ENCODE results near the gene EXOG. TPM values are rescaled to one million over a fixed set of nuclear protein-coding genes. Genes with fewer than 3 reads are reported as not detected.

EXOG gene
- total and polyA plus RNA-seq, 2 donors (not counting 1 experiment from before 2014, with no cell fraction given): 8.8 to 36.8 TPM

DNA sequence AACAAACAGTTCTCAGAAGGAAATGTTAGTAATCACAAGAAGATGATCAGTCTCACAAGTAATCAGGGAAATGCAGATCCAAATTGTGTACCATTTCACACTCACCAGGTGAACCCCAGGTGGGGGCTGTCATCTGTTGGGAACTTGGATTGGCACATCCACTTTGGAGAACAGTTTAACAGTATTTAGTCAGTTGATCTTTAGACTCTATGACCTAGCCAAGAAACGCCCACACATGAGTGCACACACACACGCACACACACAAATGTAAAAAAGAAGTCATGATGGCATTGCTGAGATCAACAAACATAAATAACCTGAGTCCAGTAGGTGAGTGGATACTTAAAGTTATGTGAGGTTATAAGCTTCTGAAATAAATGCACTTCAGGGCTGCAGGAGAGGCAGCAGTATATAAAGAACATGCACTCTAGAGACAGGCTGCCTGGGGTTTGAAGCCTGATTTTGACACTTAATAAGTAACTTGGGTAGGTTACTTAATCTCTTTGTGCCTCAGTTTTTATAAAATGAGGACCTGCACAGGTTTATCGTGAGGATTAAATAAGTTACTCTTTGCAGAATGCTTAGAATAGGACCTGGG is 24.8 kb upstream of the EXOG start:
- H3K27ac ChIP-seq (ENCODE audit: low read length in 2 of 2): no peak overlapping the region
- H3K36me3 ChIP-seq (replicated peaks in 1 of 2; ENCODE audit: control extremely low read depth in 1 of 2, control insufficient read depth in 1 of 2, extremely low read depth in 1 of 2, insufficient read depth in 2 of 2, low read length in 1 of 2): no peaks in the 10 kb centered on the region
- H3K4me1 ChIP-seq (ENCODE audit: control insufficient read depth in 2 of 2, insufficient read depth in 2 of 2, low read length in 2 of 2): no peaks in the 10 kb centered on the region
- intact Hi-C loops (cut with micrococcal nuclease): no loop called here
- no peaks in the 10 kb centered on the region for H3K27me3 ChIP-seq (replicated peaks in 1 of 4; ENCODE audit: control extremely low read depth in 1 of 4, control insufficient read depth in 3 of 4, insufficient read depth in 4 of 4, low read length in 3 of 4)
- Mint-ChIP-seq H3K4me3 (no peak overlapping the region), H3K27ac (no peak overlapping the region), H3K4me1 (no peaks in the 10 kb centered on the region), H3K27me3 (no peaks in the 10 kb centered on the region), H3K9me3 (ENCODE audit: insufficient read depth) (peaks cover 12% of the 10 kb centered on the region)
- peaks cover 0 to 15% (median 3%) of the 10 kb centered on the region in 3 donors for H3K9me3 ChIP-seq (ENCODE audit: control extremely low read depth in 1 of 3, control insufficient read depth in 2 of 3, insufficient read depth in 1 of 3, low read length in 2 of 3)
- H2AFZ ChIP-seq (ENCODE audit: insufficient read depth, low read depth, low read length, poor library complexity, severe bottlenecking): no peak overlapping the region
- ATAC-seq (ENCODE audit: low read depth) (no peak), DNase-seq (no peak)
- TF ChIP-seq, protein P1, sequence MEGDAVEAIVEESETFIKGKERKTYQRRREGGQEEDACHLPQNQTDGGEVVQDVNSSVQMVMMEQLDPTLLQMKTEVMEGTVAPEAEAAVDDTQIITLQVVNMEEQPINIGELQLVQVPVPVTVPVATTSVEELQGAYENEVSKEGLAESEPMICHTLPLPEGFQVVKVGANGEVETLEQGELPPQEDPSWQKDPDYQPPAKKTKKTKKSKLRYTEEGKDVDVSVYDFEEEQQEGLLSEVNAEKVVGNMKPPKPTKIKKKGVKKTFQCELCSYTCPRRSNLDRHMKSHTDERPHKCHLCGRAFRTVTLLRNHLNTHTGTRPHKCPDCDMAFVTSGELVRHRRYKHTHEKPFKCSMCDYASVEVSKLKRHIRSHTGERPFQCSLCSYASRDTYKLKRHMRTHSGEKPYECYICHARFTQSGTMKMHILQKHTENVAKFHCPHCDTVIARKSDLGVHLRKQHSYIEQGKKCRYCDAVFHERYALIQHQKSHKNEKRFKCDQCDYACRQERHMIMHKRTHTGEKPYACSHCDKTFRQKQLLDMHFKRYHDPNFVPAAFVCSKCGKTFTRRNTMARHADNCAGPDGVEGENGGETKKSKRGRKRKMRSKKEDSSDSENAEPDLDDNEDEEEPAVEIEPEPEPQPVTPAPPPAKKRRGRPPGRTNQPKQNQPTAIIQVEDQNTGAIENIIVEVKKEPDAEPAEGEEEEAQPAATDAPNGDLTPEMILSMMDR (IDR thresholded peaks at IDR 0.05): no peak
- no peak for TF ChIP-seq EZH2 (IDR thresholded peaks at IDR 0.05; ENCODE audit: borderline replicate concordance, insufficient read depth, low read depth, low read length, poor library complexity, severe bottlenecking)
- no peak overlapping the region for H3K4me3 ChIP-seq (ENCODE audit: control extremely low read depth in 1 of 5, extremely low read depth in 1 of 5, insufficient read depth in 1 of 5, low read depth in 2 of 5, low read length in 4 of 5)
- ChIA-PET CTCF (interaction anchor here (1.0 kb wide), 1 partner anchor 9 kb away, joined by 7 read pairs; no protein-coding TSS in a partner anchor), POLR2A (no interaction called here)
- H3K79me2 ChIP-seq (ENCODE audit: control insufficient read depth, insufficient read depth, low read length): no peaks in the 10 kb centered on the region
- WGBS (ENCODE audit: insufficient coverage): 100% methylated on average over 1 of the region's 3 CpGs
- no peak overlapping the region for H3K9ac ChIP-seq (ENCODE audit: low read length)
- no peak overlapping the region for H3K4me2 ChIP-seq (replicated peaks; ENCODE audit: low read depth, low read length, poor library complexity, severe bottlenecking)
- H4K20me1 ChIP-seq (ENCODE audit: control insufficient read depth, insufficient read depth, low read length, poor library complexity, severe bottlenecking): no peaks in the 10 kb centered on the region

DNA sequence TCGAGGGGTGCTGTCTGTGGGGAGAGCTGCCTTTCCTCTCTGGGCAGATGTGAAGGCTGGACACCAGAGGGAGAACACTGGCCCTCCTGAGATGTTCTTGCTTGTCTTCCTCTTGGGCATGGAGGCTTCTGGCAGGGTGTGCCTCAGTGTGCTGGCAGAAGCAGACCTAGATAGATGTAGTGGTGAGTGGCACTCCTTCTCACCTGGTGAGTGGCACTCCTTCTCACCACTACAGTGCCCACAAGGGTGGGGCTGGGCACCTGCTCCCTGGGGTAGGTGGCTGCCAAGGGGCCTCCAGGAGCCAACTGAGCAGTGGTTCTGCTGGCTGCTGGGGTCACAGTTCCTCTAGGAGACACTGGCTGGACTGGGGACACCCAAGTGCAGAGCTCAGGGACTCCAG is 23.8 kb upstream of the EXOG start:
- Histone ChIP-seq H3K27ac (ENCODE audit: low read length in 2 of 2) (no peak overlapping the region), H4K20me1 (ENCODE audit: control insufficient read depth, insufficient read depth, low read length, poor library complexity, severe bottlenecking) (no peaks in the 10 kb centered on the region), H3K9me3 (ENCODE audit: control extremely low read depth in 1 of 3, control insufficient read depth in 2 of 3, insufficient read depth in 1 of 3, low read length in 2 of 3) (peaks cover 0 to 15% (median 3%) of the 10 kb centered on the region in 3 donors), H3K36me3 (replicated peaks in 1 of 2; ENCODE audit: control extremely low read depth in 1 of 2, control insufficient read depth in 1 of 2, extremely low read depth in 1 of 2, insufficient read depth in 2 of 2, low read length in 1 of 2) (no peaks in the 10 kb centered on the region), H2AFZ (ENCODE audit: insufficient read depth, low read depth, low read length, poor library complexity, severe bottlenecking) (no peak overlapping the region), H3K27me3 (replicated peaks in 1 of 4; ENCODE audit: control extremely low read depth in 1 of 4, control insufficient read depth in 3 of 4, insufficient read depth in 4 of 4, low read length in 3 of 4) (no peaks in the 10 kb centered on the region), H3K79me2 (ENCODE audit: control insufficient read depth, insufficient read depth, low read length) (no peaks in the 10 kb centered on the region), H3K4me3 (ENCODE audit: control extremely low read depth in 1 of 5, extremely low read depth in 1 of 5, insufficient read depth in 1 of 5, low read depth in 2 of 5, low read length in 4 of 5) (no peak overlapping the region), H3K4me2 (replicated peaks; ENCODE audit: low read depth, low read length, poor library complexity, severe bottlenecking) (no peak overlapping the region), H3K9ac (ENCODE audit: low read length) (no peak overlapping the region), H3K4me1 (ENCODE audit: control insufficient read depth in 2 of 2, insufficient read depth in 2 of 2, low read length in 2 of 2) (no peaks in the 10 kb centered on the region)
- Mint-ChIP-seq H3K4me3 (no peak overlapping the region), H3K27me3 (no peaks in the 10 kb centered on the region), H3K4me1 (no peaks in the 10 kb centered on the region), H3K27ac (no peak overlapping the region), H3K9me3 (ENCODE audit: insufficient read depth) (peaks cover 12% of the 10 kb centered on the region)
- POLR2A ChIA-PET: no interaction called here
- intact Hi-C loops (cut with micrococcal nuclease): no loop called here
- DNase-seq (no peak), ATAC-seq (ENCODE audit: low read depth) (no peak)
- WGBS (ENCODE audit: insufficient coverage): 88% methylated on average over 1 of the region's 1 CpG
- CTCF ChIA-PET: interaction anchor here (1.0 kb wide), 1 partner anchor 8 kb away, joined by 7 read pairs; no protein-coding TSS in a partner anchor
- TF ChIP-seq, protein P1 (IDR thresholded peaks at IDR 0.05): no peak
- TF ChIP-seq EZH2 (IDR thresholded peaks at IDR 0.05; ENCODE audit: borderline replicate concordance, insufficient read depth, low read depth, low read length, poor library complexity, severe bottlenecking): no peak

All from B cell (primary cell).